Measurements from ENCODE around the gene HEPN1. TPM values are rescaled to one million over a fixed set of nuclear protein-coding genes. Genes with fewer than 3 reads are reported as not detected.

Gene HEPN1
- total RNA-seq, 1 donor from 2014 or later, result not detected

DNA sequence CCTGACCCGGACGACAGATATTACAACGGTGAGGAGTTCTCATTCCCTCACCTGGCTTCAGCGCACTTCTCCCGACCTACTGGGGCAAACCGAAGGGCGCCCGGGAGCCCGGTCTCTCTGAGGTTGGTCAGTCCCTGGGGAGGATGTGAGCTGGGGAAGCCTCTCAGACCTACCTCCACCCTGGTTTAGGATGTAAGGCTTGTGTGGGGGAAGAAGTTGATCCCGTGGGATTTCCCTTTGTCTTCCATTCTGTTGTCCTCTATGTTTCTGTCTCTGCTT, 41.5 kb upstream of the HEPN1 start:
- Mint-ChIP-seq H3K4me1 (ENCODE audit: low read depth, unreplicated experiment) (peaks cover 5% of the 10 kb centered on the region), H3K27ac (ENCODE audit: unreplicated experiment) (no peak overlapping the region), H3K4me3 (ENCODE audit: unreplicated experiment) (peak overlapping the region; percentile 88), H3K9me3 (ENCODE audit: unreplicated experiment) (peaks cover 2% of the 10 kb centered on the region), H3K27me3 (ENCODE audit: low read depth, unreplicated experiment) (peaks cover 43% of the 10 kb centered on the region), H3K36me3 (ENCODE audit: low read depth, unreplicated experiment) (peaks cover 2% of the 10 kb centered on the region)
- no peak for FAIRE-seq
- Histone ChIP-seq H3K79me2 (ENCODE audit: insufficient read depth, low read length) (no peaks in the 10 kb centered on the region), H4K20me1 (ENCODE audit: insufficient read depth, low read length) (no peaks in the 10 kb centered on the region), H3K4me2 (ENCODE audit: low read length) (peak overlapping the region; percentile 95), H2AFZ (ENCODE audit: low read depth, low read length) (peak overlapping the region; percentile 93), H3K4me1 (ENCODE audit: insufficient read depth, low read length) (peaks cover 15% of the 10 kb centered on the region), H3K27ac (ENCODE audit: low read depth, low read length) (no peak overlapping the region), H3K36me3 (ENCODE audit: insufficient read depth, low read length) (no peaks in the 10 kb centered on the region), H3K9me3 (ENCODE audit: insufficient read depth, low read depth, low read length) (no peaks in the 10 kb centered on the region), H3K27me3 (ENCODE audit: insufficient read depth, low read length) (peaks cover 6% of the 10 kb centered on the region), H3K9ac (ENCODE audit: low read length) (peak overlapping the region; percentile 89), H3K4me3 (ENCODE audit: insufficient read depth, low read depth, low read length) (peak overlapping the region; percentile 71)
- no peak for DNase-seq (ENCODE audit: low read depth)
- TF ChIP-seq EZH2 (IDR thresholded peaks at IDR 0.05; ENCODE audit: insufficient read depth, low read length), result no peak
- TF ChIP-seq, protein P1, sequence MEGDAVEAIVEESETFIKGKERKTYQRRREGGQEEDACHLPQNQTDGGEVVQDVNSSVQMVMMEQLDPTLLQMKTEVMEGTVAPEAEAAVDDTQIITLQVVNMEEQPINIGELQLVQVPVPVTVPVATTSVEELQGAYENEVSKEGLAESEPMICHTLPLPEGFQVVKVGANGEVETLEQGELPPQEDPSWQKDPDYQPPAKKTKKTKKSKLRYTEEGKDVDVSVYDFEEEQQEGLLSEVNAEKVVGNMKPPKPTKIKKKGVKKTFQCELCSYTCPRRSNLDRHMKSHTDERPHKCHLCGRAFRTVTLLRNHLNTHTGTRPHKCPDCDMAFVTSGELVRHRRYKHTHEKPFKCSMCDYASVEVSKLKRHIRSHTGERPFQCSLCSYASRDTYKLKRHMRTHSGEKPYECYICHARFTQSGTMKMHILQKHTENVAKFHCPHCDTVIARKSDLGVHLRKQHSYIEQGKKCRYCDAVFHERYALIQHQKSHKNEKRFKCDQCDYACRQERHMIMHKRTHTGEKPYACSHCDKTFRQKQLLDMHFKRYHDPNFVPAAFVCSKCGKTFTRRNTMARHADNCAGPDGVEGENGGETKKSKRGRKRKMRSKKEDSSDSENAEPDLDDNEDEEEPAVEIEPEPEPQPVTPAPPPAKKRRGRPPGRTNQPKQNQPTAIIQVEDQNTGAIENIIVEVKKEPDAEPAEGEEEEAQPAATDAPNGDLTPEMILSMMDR (IDR thresholded peaks at IDR 0.05; ENCODE audit: insufficient read depth, low read depth, low read length), result no peak

DNA sequence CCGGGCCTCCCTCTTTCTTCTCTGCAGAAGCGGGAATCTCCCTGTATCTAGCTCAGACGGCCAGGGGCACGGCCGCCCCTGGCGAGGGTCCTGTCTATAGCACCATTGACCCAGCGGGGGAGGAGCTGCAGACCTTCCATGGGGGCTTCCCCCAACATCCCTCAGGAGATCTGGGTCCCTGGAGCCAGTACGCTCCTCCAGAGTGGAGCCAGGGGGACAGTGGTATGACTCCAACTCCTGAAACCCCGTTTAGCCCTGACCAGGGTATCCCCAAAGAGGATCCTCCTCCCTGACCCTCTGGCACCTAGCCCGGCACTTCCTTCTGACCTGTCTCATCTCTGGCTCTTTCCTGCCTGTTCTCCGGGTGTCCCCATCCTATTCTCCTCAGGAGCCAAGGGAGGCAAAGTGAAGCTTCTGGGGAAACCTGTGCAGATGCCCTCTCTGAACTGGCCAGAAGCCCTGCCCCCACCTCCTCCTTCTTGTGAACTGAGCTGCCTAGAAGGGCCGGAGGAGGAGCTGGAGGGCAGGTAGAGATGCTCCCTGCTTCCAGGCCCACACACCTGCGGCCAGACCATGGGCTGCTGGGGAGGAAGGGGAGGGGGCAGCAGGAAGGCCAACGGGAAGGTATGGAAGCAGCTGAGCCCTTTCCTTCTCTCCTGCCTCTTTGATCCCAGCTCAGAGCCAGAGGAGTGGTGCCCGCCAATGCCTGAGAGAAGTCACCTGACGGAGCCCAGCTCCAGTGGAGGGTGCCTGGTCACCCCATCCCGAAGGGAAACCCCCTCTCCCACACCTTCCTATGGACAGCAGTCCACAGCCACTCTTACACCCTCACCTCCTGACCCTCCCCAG, 40.9 kb upstream of the HEPN1 start:
- Histone ChIP-seq H3K4me1 (ENCODE audit: insufficient read depth, low read length) (peaks cover 20% of the 10 kb centered on the region), H3K9ac (ENCODE audit: low read length) (no peak overlapping the region), H3K27ac (ENCODE audit: low read depth, low read length) (no peak overlapping the region), H2AFZ (ENCODE audit: low read depth, low read length) (no peak overlapping the region), H4K20me1 (ENCODE audit: insufficient read depth, low read length) (no peaks in the 10 kb centered on the region), H3K4me2 (ENCODE audit: low read length) (peak overlapping the region; percentile 95), H3K27me3 (ENCODE audit: insufficient read depth, low read length) (peaks cover 1% of the 10 kb centered on the region), H3K4me3 (ENCODE audit: insufficient read depth, low read depth, low read length) (no peak overlapping the region), H3K79me2 (ENCODE audit: insufficient read depth, low read length) (no peaks in the 10 kb centered on the region), H3K36me3 (ENCODE audit: insufficient read depth, low read length) (no peaks in the 10 kb centered on the region), H3K9me3 (ENCODE audit: insufficient read depth, low read depth, low read length) (no peaks in the 10 kb centered on the region)
- FAIRE-seq, result no peak
- H3K4me3 Mint-ChIP-seq (ENCODE audit: unreplicated experiment), result no peak overlapping the region
- no peak overlapping the region for H3K27ac Mint-ChIP-seq (ENCODE audit: unreplicated experiment)
- no peak for DNase-seq (ENCODE audit: low read depth)
- H3K9me3 Mint-ChIP-seq (ENCODE audit: unreplicated experiment), result peaks cover 2% of the 10 kb centered on the region
- peaks cover 2% of the 10 kb centered on the region for H3K36me3 Mint-ChIP-seq (ENCODE audit: low read depth, unreplicated experiment)
- peaks cover 37% of the 10 kb centered on the region for H3K27me3 Mint-ChIP-seq (ENCODE audit: low read depth, unreplicated experiment)
- no peak for TF ChIP-seq EZH2 (IDR thresholded peaks at IDR 0.05; ENCODE audit: insufficient read depth, low read length)
- TF ChIP-seq, protein P1 (IDR thresholded peaks at IDR 0.05; ENCODE audit: insufficient read depth, low read depth, low read length), result no peak
- H3K4me1 Mint-ChIP-seq (ENCODE audit: low read depth, unreplicated experiment), result peaks cover 10% of the 10 kb centered on the region
